HepG2 (cell line): Measurements from ENCODE around the gene TOX4. TPM values are rescaled to one million over a fixed set of nuclear protein-coding genes. Genes with fewer than 3 reads are reported as not detected.
A peak's percentile ranks its signal among the peaks of the same experiment; 100 is the strongest.

Experiments used
- AGO1 ChIP-seq: fragments of 200-400 bp; formaldehyde crosslinking; IDR thresholded peaks from 2 replicates; pipeline ENCODE4 v1.6.1; 2017; ENCODE audit warnings: mild to moderate bottlenecking, low read depth, low read length, moderate library complexity; ENCODE audit not compliant: poor library complexity, severe bottlenecking
- ARHGAP35 ChIP-seq: sonication (generic); formaldehyde crosslinking; IDR thresholded peaks from 2 replicates; pipeline ENCODE4 v1.9.0; 2022; ENCODE audit warnings: mild to moderate bottlenecking, inconsistent platforms, moderate library complexity, missing genetic modification reagents, borderline replicate concordance
- NAIF1 ChIP-seq: sonication (generic); formaldehyde crosslinking; IDR thresholded peaks from 2 replicates; pipeline ENCODE4 v1.5.0; 2020; ENCODE audit warnings: mild to moderate bottlenecking, missing genetic modification reagents, borderline replicate concordance
- NR3C1 ChIP-seq: sonication (generic); formaldehyde crosslinking; IDR thresholded peaks from 2 replicates; pipeline ENCODE4 v1.4.0; 2020; ENCODE audit warnings: missing genetic modification reagents
- PLRG1 ChIP-seq: fragments of 450-650 bp; conservative IDR thresholded peaks from 2 replicates; pipeline ENCODE4 v1.6.1; 2016
- SRY ChIP-seq: sonication (generic); formaldehyde crosslinking; IDR thresholded peaks from 2 replicates; pipeline ENCODE4 v1.8.0; 2022; ENCODE audit warnings: mild to moderate bottlenecking, missing genetic modification reagents
- ZNF432 ChIP-seq: sonication (generic); formaldehyde crosslinking; IDR thresholded peaks from 2 replicates; pipeline ENCODE4 v1.5.0; 2020; ENCODE audit warnings: missing genetic modification reagents, mild to moderate bottlenecking, borderline replicate concordance
- ZNF761 ChIP-seq: sonication (generic); formaldehyde crosslinking; conservative IDR thresholded peaks from 2 replicates; pipeline ENCODE4 v1.4.0; 2020; ENCODE audit warnings: mild to moderate bottlenecking, missing genetic modification reagents
- polyA plus RNA-seq, 8 experiments: library from polyadenylated mRNA; depleted of rRNA in 3 of 8; stranded (reverse) in 7 of 8; unstranded in 1 of 8; fragments of >200 nt; fragmentation: Illumina TruSeq in 4 of 8; extraction: Trizol in 4 of 8; gene quantifications; 2 replicates each; pipeline versions ENCODE4 v1.2.1 to v1.2.3, GENCODE V29; 2011 to 2016; ENCODE audit warnings: low read depth in 4 of 8, missing spikeins in 1 of 8, mixed read lengths in 1 of 8; ENCODE audit not compliant: insufficient read depth in 1 of 8
- total RNA-seq, 5 experiments: library from RNA; depleted of rRNA; stranded (reverse); fragments of >200 nt; fragmentation: Illumina TruSeq; extraction: Trizol; gene quantifications; 2 replicates each; pipeline ENCODE4 v1.2.3, GENCODE V29; 2016; ENCODE audit warnings: low read depth in 1 of 5
- TF ChIP-seq, protein P1 (sequence below): sonication (generic); formaldehyde crosslinking; IDR thresholded peaks from 2 replicates; pipeline ENCODE4; 2020; ENCODE audit warnings: missing genetic modification reagents, mild to moderate bottlenecking, borderline replicate concordance
- TF ChIP-seq, protein P2 (sequence below): sonication (generic); formaldehyde crosslinking; conservative IDR thresholded peaks from 2 replicates; pipeline ENCODE4 v1.4.0; 2020; ENCODE audit warnings: missing genetic modification reagents
- TF ChIP-seq, protein P3 (sequence below), 2 experiments: fragments of 450-650 bp in 1 of 2; sonication (generic) in 1 of 2; formaldehyde crosslinking in 1 of 2; IDR thresholded peaks; 2 replicates each; pipeline versions ENCODE4 v1.6.1 to v1.8.0; 2016 to 2022; ENCODE audit warnings: antibody characterized with exemption in 1 of 2, mild to moderate bottlenecking in 1 of 2, missing genetic modification reagents in 1 of 2
- TF ChIP-seq, protein P4 (sequence below): sonication (generic); formaldehyde crosslinking; IDR thresholded peaks from 2 replicates; pipeline ENCODE4 v1.5.0; 2020; ENCODE audit warnings: missing genetic modification reagents

The TOX4 gene
- total and polyA plus RNA-seq, 2 of the 13 experiments (the other 11 are each of a cell fraction or from before 2014, with no cell fraction given): 71.8 to 163 TPM

DNA sequence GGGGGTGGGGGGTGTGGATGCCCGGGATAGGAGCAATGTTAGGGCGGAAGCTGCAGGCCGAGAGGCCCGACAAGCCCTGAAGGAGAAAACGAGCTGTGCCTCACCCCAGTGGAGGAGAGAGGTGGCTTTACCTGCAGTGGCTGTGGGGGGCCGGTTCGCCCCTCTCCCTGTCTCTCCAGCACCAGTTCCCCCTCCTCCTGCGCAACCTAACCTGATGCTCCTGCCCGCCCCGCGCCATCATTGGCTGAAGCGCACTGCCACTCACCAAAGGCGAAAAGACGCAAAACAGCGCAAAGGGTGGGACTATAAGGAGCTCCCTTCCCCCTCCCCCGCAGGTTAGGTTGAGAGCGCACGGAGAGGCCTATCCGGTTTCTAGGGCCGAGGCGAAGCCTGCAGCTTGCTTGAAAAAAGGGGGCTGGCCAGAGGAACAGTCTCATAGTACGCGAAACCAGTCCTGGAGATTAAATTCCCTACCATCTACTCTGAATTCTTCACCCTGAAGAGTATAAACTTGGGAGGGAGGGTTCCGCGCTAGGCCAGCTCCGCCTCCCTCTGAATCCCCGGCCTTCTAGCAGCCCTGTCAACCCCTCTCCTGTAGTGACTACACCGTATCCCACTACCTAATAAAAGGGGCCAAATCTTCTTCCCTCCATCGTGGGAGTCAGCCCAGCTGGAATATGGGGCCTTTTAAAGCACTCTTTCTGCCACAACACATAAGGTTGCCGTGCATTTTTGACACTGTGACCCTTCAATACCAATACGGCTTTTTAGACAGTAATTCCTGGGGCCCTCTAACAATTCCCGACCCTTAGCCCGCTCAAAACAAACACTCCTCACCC lies 39.7 kb upstream of the TOX4 start (continued):
- TF ChIP-seq, protein P1, sequence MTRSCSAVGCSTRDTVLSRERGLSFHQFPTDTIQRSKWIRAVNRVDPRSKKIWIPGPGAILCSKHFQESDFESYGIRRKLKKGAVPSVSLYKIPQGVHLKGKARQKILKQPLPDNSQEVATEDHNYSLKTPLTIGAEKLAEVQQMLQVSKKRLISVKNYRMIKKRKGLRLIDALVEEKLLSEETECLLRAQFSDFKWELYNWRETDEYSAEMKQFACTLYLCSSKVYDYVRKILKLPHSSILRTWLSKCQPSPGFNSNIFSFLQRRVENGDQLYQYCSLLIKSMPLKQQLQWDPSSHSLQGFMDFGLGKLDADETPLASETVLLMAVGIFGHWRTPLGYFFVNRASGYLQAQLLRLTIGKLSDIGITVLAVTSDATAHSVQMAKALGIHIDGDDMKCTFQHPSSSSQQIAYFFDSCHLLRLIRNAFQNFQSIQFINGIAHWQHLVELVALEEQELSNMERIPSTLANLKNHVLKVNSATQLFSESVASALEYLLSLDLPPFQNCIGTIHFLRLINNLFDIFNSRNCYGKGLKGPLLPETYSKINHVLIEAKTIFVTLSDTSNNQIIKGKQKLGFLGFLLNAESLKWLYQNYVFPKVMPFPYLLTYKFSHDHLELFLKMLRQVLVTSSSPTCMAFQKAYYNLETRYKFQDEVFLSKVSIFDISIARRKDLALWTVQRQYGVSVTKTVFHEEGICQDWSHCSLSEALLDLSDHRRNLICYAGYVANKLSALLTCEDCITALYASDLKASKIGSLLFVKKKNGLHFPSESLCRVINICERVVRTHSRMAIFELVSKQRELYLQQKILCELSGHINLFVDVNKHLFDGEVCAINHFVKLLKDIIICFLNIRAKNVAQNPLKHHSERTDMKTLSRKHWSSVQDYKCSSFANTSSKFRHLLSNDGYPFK (CRISPR knock-in tag): peak; percentile 91
- no peak for TF ChIP-seq NR3C1 (CRISPR knock-in tag)
- no peak for TF ChIP-seq PLRG1
- no peak; the same call in 1 of the 2 replicates for TF ChIP-seq ZNF761
- TF ChIP-seq, protein P2, sequence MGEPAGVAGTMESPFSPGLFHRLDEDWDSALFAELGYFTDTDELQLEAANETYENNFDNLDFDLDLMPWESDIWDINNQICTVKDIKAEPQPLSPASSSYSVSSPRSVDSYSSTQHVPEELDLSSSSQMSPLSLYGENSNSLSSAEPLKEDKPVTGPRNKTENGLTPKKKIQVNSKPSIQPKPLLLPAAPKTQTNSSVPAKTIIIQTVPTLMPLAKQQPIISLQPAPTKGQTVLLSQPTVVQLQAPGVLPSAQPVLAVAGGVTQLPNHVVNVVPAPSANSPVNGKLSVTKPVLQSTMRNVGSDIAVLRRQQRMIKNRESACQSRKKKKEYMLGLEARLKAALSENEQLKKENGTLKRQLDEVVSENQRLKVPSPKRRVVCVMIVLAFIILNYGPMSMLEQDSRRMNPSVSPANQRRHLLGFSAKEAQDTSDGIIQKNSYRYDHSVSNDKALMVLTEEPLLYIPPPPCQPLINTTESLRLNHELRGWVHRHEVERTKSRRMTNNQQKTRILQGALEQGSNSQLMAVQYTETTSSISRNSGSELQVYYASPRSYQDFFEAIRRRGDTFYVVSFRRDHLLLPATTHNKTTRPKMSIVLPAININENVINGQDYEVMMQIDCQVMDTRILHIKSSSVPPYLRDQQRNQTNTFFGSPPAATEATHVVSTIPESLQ (CRISPR knock-in tag): no peak
- peak; percentile 93 for TF ChIP-seq ARHGAP35
- TF ChIP-seq, protein P3, sequence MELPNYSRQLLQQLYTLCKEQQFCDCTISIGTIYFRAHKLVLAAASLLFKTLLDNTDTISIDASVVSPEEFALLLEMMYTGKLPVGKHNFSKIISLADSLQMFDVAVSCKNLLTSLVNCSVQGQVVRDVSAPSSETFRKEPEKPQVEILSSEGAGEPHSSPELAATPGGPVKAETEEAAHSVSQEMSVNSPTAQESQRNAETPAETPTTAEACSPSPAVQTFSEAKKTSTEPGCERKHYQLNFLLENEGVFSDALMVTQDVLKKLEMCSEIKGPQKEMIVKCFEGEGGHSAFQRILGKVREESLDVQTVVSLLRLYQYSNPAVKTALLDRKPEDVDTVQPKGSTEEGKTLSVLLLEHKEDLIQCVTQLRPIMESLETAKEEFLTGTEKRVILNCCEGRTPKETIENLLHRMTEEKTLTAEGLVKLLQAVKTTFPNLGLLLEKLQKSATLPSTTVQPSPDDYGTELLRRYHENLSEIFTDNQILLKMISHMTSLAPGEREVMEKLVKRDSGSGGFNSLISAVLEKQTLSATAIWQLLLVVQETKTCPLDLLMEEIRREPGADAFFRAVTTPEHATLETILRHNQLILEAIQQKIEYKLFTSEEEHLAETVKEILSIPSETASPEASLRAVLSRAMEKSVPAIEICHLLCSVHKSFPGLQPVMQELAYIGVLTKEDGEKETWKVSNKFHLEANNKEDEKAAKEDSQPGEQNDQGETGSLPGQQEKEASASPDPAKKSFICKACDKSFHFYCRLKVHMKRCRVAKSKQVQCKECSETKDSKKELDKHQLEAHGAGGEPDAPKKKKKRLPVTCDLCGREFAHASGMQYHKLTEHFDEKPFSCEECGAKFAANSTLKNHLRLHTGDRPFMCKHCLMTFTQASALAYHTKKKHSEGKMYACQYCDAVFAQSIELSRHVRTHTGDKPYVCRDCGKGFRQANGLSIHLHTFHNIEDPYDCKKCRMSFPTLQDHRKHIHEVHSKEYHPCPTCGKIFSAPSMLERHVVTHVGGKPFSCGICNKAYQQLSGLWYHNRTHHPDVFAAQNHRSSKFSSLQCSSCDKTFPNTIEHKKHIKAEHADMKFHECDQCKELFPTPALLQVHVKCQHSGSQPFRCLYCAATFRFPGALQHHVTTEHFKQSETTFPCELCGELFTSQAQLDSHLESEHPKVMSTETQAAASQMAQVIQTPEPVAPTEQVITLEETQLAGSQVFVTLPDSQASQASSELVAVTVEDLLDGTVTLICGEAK (IDR thresholded peaks at IDR 0.05): no peak
- TF ChIP-seq, protein P3 (CRISPR knock-in tag; IDR thresholded peaks at IDR 0.05): peak; percentile 79; the same call in 1 of the 2 replicates
- TF ChIP-seq, protein P4, sequence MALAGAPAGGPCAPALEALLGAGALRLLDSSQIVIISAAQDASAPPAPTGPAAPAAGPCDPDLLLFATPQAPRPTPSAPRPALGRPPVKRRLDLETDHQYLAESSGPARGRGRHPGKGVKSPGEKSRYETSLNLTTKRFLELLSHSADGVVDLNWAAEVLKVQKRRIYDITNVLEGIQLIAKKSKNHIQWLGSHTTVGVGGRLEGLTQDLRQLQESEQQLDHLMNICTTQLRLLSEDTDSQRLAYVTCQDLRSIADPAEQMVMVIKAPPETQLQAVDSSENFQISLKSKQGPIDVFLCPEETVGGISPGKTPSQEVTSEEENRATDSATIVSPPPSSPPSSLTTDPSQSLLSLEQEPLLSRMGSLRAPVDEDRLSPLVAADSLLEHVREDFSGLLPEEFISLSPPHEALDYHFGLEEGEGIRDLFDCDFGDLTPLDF (CRISPR knock-in tag): peak; percentile 28; the same call in 1 of the 2 replicates
- TF ChIP-seq ZNF432 (CRISPR knock-in tag): no peak
- peak; percentile 80 for TF ChIP-seq SRY (CRISPR knock-in tag)
- TF ChIP-seq NAIF1 (CRISPR knock-in tag): 0 out of 2 replicates have a peak, but pooled peaks have one; percentile 65
- TF ChIP-seq AGO1: peak; percentile 89
